Trophoblast cell (in vitro differentiated cells and primary cell): ENCODE results near the gene LGALS3.
A peak's percentile ranks its signal among the peaks of the same experiment; 100 is the strongest.

Experiments
- DNase-seq, 2 donors: peaks; one replicate each; pipeline ENCODE4 v3.0.0-alpha.2; 2016
- H2AFZ ChIP-seq: 2 replicates; pipeline ENCODE4 v1.6.1; 2013; ENCODE audit warnings: low read length, moderate library complexity, mild to moderate bottlenecking; ENCODE audit not compliant: insufficient read depth, poor library complexity
- H2AK5ac ChIP-seq: 2 replicates; pipeline ENCODE4 v1.6.1; 2013; ENCODE audit warnings: mild to moderate bottlenecking, low read length
- H2BK120ac ChIP-seq: 2 replicates; pipeline ENCODE4 v1.6.1; 2013; ENCODE audit warnings: low read length, mild to moderate bottlenecking, moderate library complexity; ENCODE audit not compliant: insufficient read depth, poor library complexity
- H2BK12ac ChIP-seq: 2 replicates; pipeline ENCODE4 v1.6.1; 2013; ENCODE audit warnings: mild to moderate bottlenecking, low read length, moderate library complexity
- H2BK5ac ChIP-seq: 2 replicates; pipeline ENCODE4 v1.6.1; 2013; ENCODE audit warnings: low read length, low read depth, moderate library complexity, mild to moderate bottlenecking; ENCODE audit not compliant: poor library complexity
- H3K14ac ChIP-seq: 2 replicates; pipeline ENCODE4 v1.6.1; 2013; ENCODE audit warnings: mild to moderate bottlenecking, low read length
- H3K18ac ChIP-seq: 2 replicates; pipeline ENCODE4 v1.6.1; 2013; ENCODE audit warnings: mild to moderate bottlenecking, low read length
- H3K23ac ChIP-seq: 2 replicates; pipeline ENCODE4 v1.6.1; 2013; ENCODE audit warnings: low read length
- H3K27ac ChIP-seq: 2 replicates; pipeline ENCODE4 v1.5.1; 2013; ENCODE audit warnings: low read depth, mild to moderate bottlenecking, inconsistent platforms, low read length, moderate library complexity
- H3K27me3 ChIP-seq: 2 replicates; pipeline ENCODE4 v1.6.1; 2013; ENCODE audit warnings: inconsistent platforms, mild to moderate bottlenecking, low read length, moderate library complexity; ENCODE audit not compliant: insufficient read depth
- H3K36me3 ChIP-seq, 2 experiments: 1 replicate in 1 of 2; 2 replicates in 1 of 2; pipeline ENCODE4 v1.6.1; 2013; ENCODE audit warnings: low read length in 2 of 2, mild to moderate bottlenecking in 2 of 2, moderate library complexity in 1 of 2; ENCODE audit not compliant: insufficient read depth in 2 of 2, control insufficient read depth in 1 of 2
- H3K4ac ChIP-seq: 2 replicates; pipeline ENCODE4 v1.6.1; 2013; ENCODE audit warnings: low read depth, mild to moderate bottlenecking, low read length, moderate library complexity
- H3K4me1 ChIP-seq, 2 experiments: 1 replicate in 1 of 2; 2 replicates in 1 of 2; pipeline ENCODE4 v1.6.1; 2013; ENCODE audit warnings: low read length in 2 of 2, mild to moderate bottlenecking in 2 of 2, moderate library complexity in 1 of 2; ENCODE audit not compliant: insufficient read depth in 2 of 2, control insufficient read depth in 1 of 2
- H3K4me2 ChIP-seq: 2 replicates; pipeline ENCODE4 v1.6.1; 2013; ENCODE audit warnings: inconsistent platforms, mild to moderate bottlenecking, low read length, moderate library complexity
- H3K4me3 ChIP-seq: 2 replicates; pipeline ENCODE4 v1.5.1; 2013; ENCODE audit warnings: mild to moderate bottlenecking, low read depth, low read length, inconsistent platforms
- H3K79me1 ChIP-seq: one replicate; pipeline ENCODE4 v1.6.1; 2013; ENCODE audit warnings: low read length
- H3K79me2 ChIP-seq: 2 replicates; pipeline ENCODE4 v1.6.1; 2013; ENCODE audit warnings: low read length, mild to moderate bottlenecking; ENCODE audit not compliant: control insufficient read depth, insufficient read depth, poor library complexity
- H3K9ac ChIP-seq: 2 replicates; pipeline ENCODE4 v1.6.1; 2013; ENCODE audit warnings: mild to moderate bottlenecking, low read length
- H3K9me3 ChIP-seq: 2 replicates; pipeline ENCODE4 v1.6.1; 2013; ENCODE audit warnings: low read depth, mild to moderate bottlenecking, control low read depth, inconsistent platforms, low read length; ENCODE audit not compliant: insufficient read depth
- H4K12ac ChIP-seq: 2 replicates; pipeline ENCODE4 v1.6.1; 2013; ENCODE audit warnings: low read depth, mild to moderate bottlenecking, low read length, moderate library complexity
- H4K8ac ChIP-seq: 2 replicates; pipeline ENCODE4 v1.6.1; 2013; ENCODE audit warnings: low read depth, mild to moderate bottlenecking, low read length, moderate library complexity
- H4K91ac ChIP-seq: one replicate; pipeline ENCODE4 v1.6.1; 2013; ENCODE audit warnings: low read depth, mild to moderate bottlenecking, low read length, moderate library complexity
- WGBS: extraction: QIAGEN DNeasy Blood & Tissue Kit; methylation state at CpG from one replicate; pipeline ENCODE4 v1.1.7; 2013; ENCODE audit warnings: missing lambda C conversion rate; ENCODE audit not compliant: insufficient read length, insufficient coverage; ENCODE audit errors: extremely low coverage; 5-methylcytosine and 5-hydroxymethylcytosine counted together

LGALS3 gene

DNA sequence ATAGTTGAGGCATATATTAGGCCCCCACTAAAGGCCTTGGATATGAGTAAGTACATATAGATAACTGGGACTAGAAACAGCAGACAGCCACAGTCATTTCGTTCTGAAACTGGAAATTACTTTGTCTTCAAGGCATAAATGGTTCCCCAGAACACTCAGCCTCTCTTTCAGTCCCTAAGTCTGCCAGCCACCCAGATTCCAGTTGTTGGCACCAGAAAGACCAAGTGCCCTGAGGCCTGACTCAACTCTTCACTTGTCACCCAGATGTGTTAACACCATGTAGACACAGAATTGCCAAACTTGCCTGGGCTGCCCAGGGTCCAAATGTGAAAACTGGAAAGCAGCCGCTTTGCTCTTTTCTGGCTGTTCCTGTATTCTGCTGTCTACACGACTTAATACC, 3.0 kb upstream of the LGALS3 start:
- no peak for DNase-seq
- H2AK5ac ChIP-seq = no peak overlapping the region
- no peaks in the 10 kb centered on the region for H3K9me3 ChIP-seq
- no peak overlapping the region for H3K27ac ChIP-seq
- H3K79me2 ChIP-seq = peaks cover 14% of the 10 kb centered on the region
- peak overlapping the region; percentile 39 for H2BK12ac ChIP-seq
- H3K4me1 ChIP-seq = peaks cover 27 to 37% of the 10 kb centered on the region in 2 experiments
- H2BK120ac ChIP-seq = no peak overlapping the region
- H3K27me3 ChIP-seq = no peaks in the 10 kb centered on the region
- no peak overlapping the region for H3K23ac ChIP-seq
- no peak overlapping the region for H4K8ac ChIP-seq
- H3K4ac ChIP-seq = no peak overlapping the region
- no peak overlapping the region for H4K12ac ChIP-seq
- H3K4me3 ChIP-seq = no peak overlapping the region
- H2BK5ac ChIP-seq = peak overlapping the region; percentile 32
- H4K91ac ChIP-seq = peak overlapping the region; percentile 34
- no peak overlapping the region for H3K4me2 ChIP-seq
- no peaks in the 10 kb centered on the region for H3K36me3 ChIP-seq
- no peak overlapping the region for H2AFZ ChIP-seq
- WGBS = no CpG with 5 or more reads among the region's 3 CpGs
- H3K14ac ChIP-seq = no peak overlapping the region
- H3K18ac ChIP-seq = no peak overlapping the region
- H3K9ac ChIP-seq = no peak overlapping the region
- H3K79me1 ChIP-seq = peaks cover 26% of the 10 kb centered on the region

DNA sequence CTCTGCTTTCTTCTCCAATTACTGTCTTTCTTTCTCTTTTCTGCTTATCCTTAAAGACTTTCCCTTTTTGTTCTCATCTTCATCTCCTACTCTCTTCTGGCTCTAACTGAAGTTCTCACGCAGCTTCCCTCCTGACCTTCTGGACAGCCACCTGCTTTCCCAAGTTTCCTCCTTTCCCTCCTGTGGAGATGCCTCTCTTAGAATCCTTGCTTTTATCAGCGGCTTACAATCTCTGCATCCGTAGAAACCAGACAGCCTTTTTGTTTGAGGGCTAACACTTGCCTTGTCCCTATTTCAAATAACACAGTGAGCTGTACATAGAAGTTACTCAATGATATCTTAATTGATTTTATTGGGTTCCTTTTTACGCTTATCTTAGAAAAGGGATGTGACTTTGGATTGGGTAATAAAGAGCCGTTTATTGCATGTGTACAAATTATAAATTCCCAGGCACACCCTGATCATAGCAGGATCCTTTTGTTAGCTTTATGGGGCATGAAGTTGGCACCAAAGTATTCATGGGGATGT, 2.1 kb upstream of the LGALS3 start:
- peaks cover 14% of the 10 kb centered on the region for H3K79me2 ChIP-seq
- H3K18ac ChIP-seq = no peak overlapping the region
- no peak for DNase-seq
- peaks cover 26% of the 10 kb centered on the region for H3K79me1 ChIP-seq
- no peak overlapping the region for H4K8ac ChIP-seq
- no peak overlapping the region for H2BK12ac ChIP-seq
- H4K91ac ChIP-seq = no peak overlapping the region
- no peak overlapping the region for H2AK5ac ChIP-seq
- no peak overlapping the region for H3K4me3 ChIP-seq
- H3K4me1 ChIP-seq = peaks cover 31 to 40% of the 10 kb centered on the region in 2 experiments
- no peak overlapping the region for H2AFZ ChIP-seq
- H3K27ac ChIP-seq = no peak overlapping the region
- no peak overlapping the region for H3K4me2 ChIP-seq
- no peak overlapping the region for H3K4ac ChIP-seq
- no peaks in the 10 kb centered on the region for H3K36me3 ChIP-seq
- no peak overlapping the region for H3K23ac ChIP-seq
- H2BK120ac ChIP-seq = no peak overlapping the region
- WGBS = no CpG with 5 or more reads among the region's 5 CpGs
- no peak overlapping the region for H3K9ac ChIP-seq
- no peak overlapping the region for H2BK5ac ChIP-seq
- H3K27me3 ChIP-seq = no peaks in the 10 kb centered on the region
- no peak overlapping the region for H4K12ac ChIP-seq
- no peak overlapping the region for H3K14ac ChIP-seq
- no peaks in the 10 kb centered on the region for H3K9me3 ChIP-seq

DNA sequence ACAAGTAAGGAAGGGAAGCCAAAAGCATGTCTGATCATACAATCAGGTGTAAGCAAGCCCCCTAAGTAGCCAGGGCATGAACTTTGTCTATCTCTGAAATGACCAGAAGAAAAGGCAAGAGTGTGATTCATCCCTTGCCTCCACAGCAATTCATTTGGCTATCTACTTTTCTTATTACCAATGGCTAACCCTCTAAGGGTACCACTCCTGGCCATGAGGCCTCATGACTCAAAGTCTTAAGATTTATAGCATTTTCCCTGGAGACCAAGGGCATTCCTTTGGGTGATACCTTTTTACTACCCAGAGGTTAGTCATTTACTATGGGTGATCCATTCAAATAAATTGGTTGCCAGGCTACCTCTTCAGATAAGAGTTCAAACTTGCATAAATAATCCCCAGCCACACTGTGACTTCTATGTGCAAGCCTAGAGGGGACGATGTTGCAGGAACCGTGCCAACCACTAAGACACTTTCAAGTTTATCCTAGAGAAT, 1.5 kb upstream of the LGALS3 start:
- Histone ChIP-seq H2BK120ac (no peak overlapping the region), H2AK5ac (no peak overlapping the region), H3K4me2 (no peak overlapping the region), H2AFZ (no peak overlapping the region), H4K12ac (no peak overlapping the region), H3K4ac (no peak overlapping the region), H3K36me3 (no peaks in the 10 kb centered on the region), H3K79me1 (peaks cover 26% of the 10 kb centered on the region), H3K27me3 (no peaks in the 10 kb centered on the region), H3K14ac (no peak overlapping the region), H3K9me3 (no peaks in the 10 kb centered on the region), H4K91ac (no peak overlapping the region), H4K8ac (no peak overlapping the region), H3K18ac (no peak overlapping the region), H2BK5ac (no peak overlapping the region), H3K79me2 (peaks cover 14% of the 10 kb centered on the region), H3K27ac (no peak overlapping the region), H3K23ac (no peak overlapping the region), H2BK12ac (no peak overlapping the region), H3K4me1 (peaks cover 29 to 38% of the 10 kb centered on the region in 2 experiments), H3K9ac (no peak overlapping the region), H3K4me3 (no peak overlapping the region)
- no CpG with 5 or more reads among the region's 2 CpGs for whole genome bisulfite sequencing
- DNase-seq = peak; percentile 85 to 95

DNA sequence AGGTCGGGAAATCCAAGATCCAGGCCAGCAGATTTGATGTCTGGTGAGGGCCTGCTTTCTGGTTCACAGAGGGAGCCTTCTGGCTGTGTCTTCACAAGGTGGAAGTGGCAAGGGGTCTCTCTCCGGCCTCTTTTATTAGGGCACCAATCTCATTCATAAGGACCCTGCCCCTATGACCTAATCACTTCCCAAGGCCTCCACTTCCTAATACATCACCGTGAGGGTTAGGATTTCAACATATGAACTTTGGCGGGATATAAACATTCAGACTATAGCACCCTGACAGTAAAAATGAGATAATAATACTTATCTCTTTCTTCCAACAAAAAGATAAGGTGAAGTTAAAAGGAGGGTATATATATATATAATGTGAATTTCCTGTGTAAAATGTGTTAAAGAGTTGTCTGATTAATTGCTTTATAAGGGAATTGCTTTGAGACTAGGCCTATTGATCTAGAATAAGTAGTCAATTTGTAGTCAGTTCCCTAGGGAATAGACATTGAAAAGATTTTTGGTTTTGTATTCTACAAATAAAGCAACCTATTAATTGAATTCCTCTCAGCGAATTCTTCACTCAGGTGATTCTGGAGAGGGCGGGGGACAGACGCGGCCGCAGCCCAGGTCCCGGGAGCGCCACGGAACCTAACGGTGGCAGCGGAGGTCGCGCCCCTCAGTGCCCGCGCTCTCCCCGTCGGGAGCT, 516 bp upstream of the LGALS3 start:
- peaks cover 11% of the 10 kb centered on the region for H3K79me2 ChIP-seq
- H4K91ac ChIP-seq = no peak overlapping the region
- H3K4me1 ChIP-seq = peaks cover 18 to 27% of the 10 kb centered on the region in 2 experiments
- H3K18ac ChIP-seq = peak overlapping the region; percentile 63
- peak overlapping the region; percentile 78 for H2AFZ ChIP-seq
- peak overlapping the region; percentile 63 for H4K8ac ChIP-seq
- peak overlapping the region; percentile 79 for H3K4me2 ChIP-seq
- H2AK5ac ChIP-seq = no peak overlapping the region
- H3K14ac ChIP-seq = peak overlapping the region; percentile 17
- no peak overlapping the region for H3K23ac ChIP-seq
- H2BK5ac ChIP-seq = no peak overlapping the region
- H3K9ac ChIP-seq = no peak overlapping the region
- no peaks in the 10 kb centered on the region for H3K36me3 ChIP-seq
- peak overlapping the region; percentile 7 for H2BK120ac ChIP-seq
- DNase-seq = peak in 1 of 2 donors; percentile 22
- H3K79me1 ChIP-seq = peaks cover 16% of the 10 kb centered on the region
- no peaks in the 10 kb centered on the region for H3K9me3 ChIP-seq
- H3K4me3 ChIP-seq = peak overlapping the region; percentile 73
- WGBS = no CpG with 5 or more reads among the region's 20 CpGs
- H2BK12ac ChIP-seq = peak overlapping the region; percentile 59
- no peak overlapping the region for H3K4ac ChIP-seq
- H3K27ac ChIP-seq = no peak overlapping the region
- no peak overlapping the region for H4K12ac ChIP-seq
- no peaks in the 10 kb centered on the region for H3K27me3 ChIP-seq
